Measurements from ENCODE around the gene CHRNG.

DNA sequence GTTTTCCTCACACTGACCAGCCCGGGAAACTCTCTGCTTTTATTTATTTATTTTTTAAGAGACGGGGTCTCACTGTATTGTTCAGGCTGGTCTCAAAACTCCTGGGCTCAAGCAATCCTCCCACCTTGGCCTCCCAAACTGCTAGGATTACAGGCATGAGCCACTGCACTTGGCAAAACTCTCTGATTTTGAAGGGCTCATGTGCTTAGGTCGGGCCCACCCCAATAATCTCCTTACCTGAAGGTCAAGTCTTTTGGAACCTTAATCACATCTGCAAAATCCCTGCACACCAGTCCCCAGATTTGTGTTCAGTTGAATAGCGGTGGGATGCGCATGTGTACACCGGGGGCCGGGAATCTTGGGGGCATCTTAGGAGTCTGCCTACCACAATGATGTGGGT, 44.2 kb upstream of the CHRNG start:
- TF ChIP-seq, protein P1, sequence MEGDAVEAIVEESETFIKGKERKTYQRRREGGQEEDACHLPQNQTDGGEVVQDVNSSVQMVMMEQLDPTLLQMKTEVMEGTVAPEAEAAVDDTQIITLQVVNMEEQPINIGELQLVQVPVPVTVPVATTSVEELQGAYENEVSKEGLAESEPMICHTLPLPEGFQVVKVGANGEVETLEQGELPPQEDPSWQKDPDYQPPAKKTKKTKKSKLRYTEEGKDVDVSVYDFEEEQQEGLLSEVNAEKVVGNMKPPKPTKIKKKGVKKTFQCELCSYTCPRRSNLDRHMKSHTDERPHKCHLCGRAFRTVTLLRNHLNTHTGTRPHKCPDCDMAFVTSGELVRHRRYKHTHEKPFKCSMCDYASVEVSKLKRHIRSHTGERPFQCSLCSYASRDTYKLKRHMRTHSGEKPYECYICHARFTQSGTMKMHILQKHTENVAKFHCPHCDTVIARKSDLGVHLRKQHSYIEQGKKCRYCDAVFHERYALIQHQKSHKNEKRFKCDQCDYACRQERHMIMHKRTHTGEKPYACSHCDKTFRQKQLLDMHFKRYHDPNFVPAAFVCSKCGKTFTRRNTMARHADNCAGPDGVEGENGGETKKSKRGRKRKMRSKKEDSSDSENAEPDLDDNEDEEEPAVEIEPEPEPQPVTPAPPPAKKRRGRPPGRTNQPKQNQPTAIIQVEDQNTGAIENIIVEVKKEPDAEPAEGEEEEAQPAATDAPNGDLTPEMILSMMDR (conservative IDR thresholded peaks at IDR 0.05) = no peak
- TF ChIP-seq ZFX (IDR thresholded peaks at IDR 0.05) = no peak
